GM21528 (cell line): Measurements from ENCODE around the gene TGM3.

ENCODE experiments used
- ATAC-seq: cut with Tn5 transposase; IDR thresholded peaks from one replicate; pipeline ENCODE4 v1.9.1; 2021; ENCODE audit warnings: mild to moderate bottlenecking, moderate library complexity; ENCODE audit not compliant: unreplicated experiment, low FRiP score

TGM3 gene

GRCh38 chr20:2373098-2373497 is 77.3 kb downstream of the TGM3 start:
- no peak for ATAC-seq

GRCh38 chr20:2374346-2375125 is 78.7 kb downstream of the TGM3 start:
- no peak for ATAC-seq

- no peak for ATAC-seq
These were observed 83.1 kb downstream of the TGM3 start for GRCh38 chr20:2378893-2379292.

- no peak for ATAC-seq
These were observed 83.9 kb downstream of the TGM3 start for GRCh38 chr20:2379511-2380229.

GRCh38 chr20:2380601-2381000 is 84.8 kb downstream of the TGM3 start, which contains the start of gene TGM6:
TSS of gene TGM6 (plus strand) at chr20:2380901. CDS start at chr20:2380969, 68 bp downstream.
- no peak for ATAC-seq

GRCh38 chr20:2381303-2381702 is 85.5 kb downstream of the TGM3 start:
- no peak for ATAC-seq

GRCh38 chr20:2382833-2383232 is 87.0 kb downstream of the TGM3 start:
- no peak for ATAC-seq

GRCh38 chr20:2385026-2385425 is 89.2 kb downstream of the TGM3 start:
- ATAC-seq, result no peak

GRCh38 chr20:2385496-2385895 is 89.7 kb downstream of the TGM3 start:
- ATAC-seq, result no peak

- no peak for ATAC-seq
These were observed 90.8 kb downstream of the TGM3 start for GRCh38 chr20:2386516-2387179.

- no peak for ATAC-seq
These were observed 91.4 kb downstream of the TGM3 start for GRCh38 chr20:2387180-2387577.

- ATAC-seq, result no peak
These were observed 91.8 kb downstream of the TGM3 start for GRCh38 chr20:2387580-2387979.
